B cell (primary cell): ENCODE measurements around the gene POLD4.

Experiments used
- CTCF ChIP-seq: fragments of 200-600 bp; IDR thresholded peaks from one replicate; pipeline ENCODE4 v1.8.0; 2022; ENCODE audit warnings: antibody characterized with exemption, mild to moderate bottlenecking
- EZH2 ChIP-seq: IDR thresholded peaks from 2 replicates; pipeline ENCODE4 v1.6.1; 2012; ENCODE audit warnings: borderline replicate concordance, low read depth, mild to moderate bottlenecking, moderate library complexity, low read length; ENCODE audit not compliant: insufficient read depth, poor library complexity, severe bottlenecking

GRCh38 chr11:67376063-67376820 is 22.9 kb upstream of the POLD4 start:
- TF ChIP-seq CTCF: no peak
- no peak for TF ChIP-seq EZH2
